ENCODE measurements around the gene ATP8A1. TPM values are rescaled to one million over a fixed set of nuclear protein-coding genes. Genes with fewer than 3 reads are reported as not detected.
A peak's percentile ranks its signal among the peaks of the same experiment; 100 is the strongest.

The ATP8A1 gene
- total and polyA plus RNA-seq, 2 of the 4 experiments (the other 2 are of a cell fraction): 0.12 to 0.36 TPM

- Histone ChIP-seq H3K9ac (ENCODE audit: low read depth, low read length) (no peak overlapping the region), H3K4me3 (ENCODE audit: insufficient read depth, low read depth, low read length) (no peak overlapping the region)
- dilution Hi-C loops (cut with HindIII; ENCODE audit: low sequenced_read_pairs, unreplicated experiment): no loop called here
These were observed 244.7 kb downstream of the ATP8A1 start for GRCh38 chr4:42412251-42412650.

More at GRCh38 chr4:42412251-42412650, 244.7 kb downstream of the ATP8A1 start:
- Histone ChIP-seq H3K23ac (ENCODE audit: low read depth, low read length) (peak overlapping the region; percentile 75; the same call in 1 of the 2 replicates), H3K79me1 (ENCODE audit: low read depth in 1 of 2, low read length in 2 of 2) (no peaks in the 10 kb centered on the region), H3K4me1 (ENCODE audit: control insufficient read depth, insufficient read depth, low read length) (peaks cover 8% of the 10 kb centered on the region), H2AK5ac (ENCODE audit: low read depth, low read length) (no peak overlapping the region), H4K91ac (ENCODE audit: insufficient read depth, low read depth, low read length) (peak overlapping the region; percentile 95; the same call in 1 of the 2 replicates), H2BK20ac (ENCODE audit: low read depth, low read length) (peak overlapping the region; percentile 98), H2BK15ac (ENCODE audit: low read depth, low read length) (peak overlapping the region; percentile 90; the same call in 1 of the 3 replicates), H3K18ac (ENCODE audit: low read depth, low read length) (peak overlapping the region; percentile 48; the same call in 1 of the 2 replicates), H4K8ac (ENCODE audit: low read depth in 2 of 2, low read length in 2 of 2) (peak overlapping the region; percentile 79 to 95; a peak in 3 of 4 replicates), H3K27ac (ENCODE audit: insufficient read depth, low read length) (peak overlapping the region; percentile 27; the same call in 1 of the 2 replicates), H3K9me3 (ENCODE audit: control insufficient read depth, insufficient read depth, low read length) (no peaks in the 10 kb centered on the region), H3K9me1 (ENCODE audit: insufficient read depth, low read length) (peaks cover 3% of the 10 kb centered on the region), H3K4me2 (ENCODE audit: low read depth, low read length) (peak overlapping the region; percentile 42; the same call in 1 of the 2 replicates), H3K14ac (replicated peaks; ENCODE audit: low read depth, low read length) (no peak overlapping the region), H4K5ac (ENCODE audit: low read depth, low read length) (no peak overlapping the region), H2AFZ (replicated peaks; ENCODE audit: low read length, poor library complexity) (no peak overlapping the region), H3K27me3 (ENCODE audit: control insufficient read depth, insufficient read depth, low read length) (no peaks in the 10 kb centered on the region), H4K20me1 (ENCODE audit: insufficient read depth, low read length) (no peaks in the 10 kb centered on the region), H2BK5ac (ENCODE audit: low read depth, low read length, poor library complexity, severe bottlenecking) (peak overlapping the region; percentile 88), H2BK120ac (ENCODE audit: low read depth, low read length) (peak overlapping the region; percentile 98), H3K36me3 (ENCODE audit: control insufficient read depth, insufficient read depth, low read length) (no peaks in the 10 kb centered on the region), H3K4ac (ENCODE audit: low read depth, low read length) (peak overlapping the region; percentile 97; the same call in 1 of the 2 replicates), H2AK9ac (replicated peaks; ENCODE audit: low read depth, low read length, poor library complexity) (no peak overlapping the region), H3K56ac (ENCODE audit: extremely low read depth, insufficient read depth, low read length) (0 out of 2 replicates have a peak overlapping the region, but pooled peaks have one; percentile 87)
- no TSS peak for BruUV-seq (replicated peaks)
- peak; percentile 83 for ATAC-seq (ENCODE audit: low read depth)
- POLR2A ChIA-PET (ENCODE audit: unreplicated experiment): no interaction called here
- CTCF ChIA-PET: interaction anchor here (0.6 kb wide), 1 partner anchor 12 kb away, joined by 3 read pairs; no protein-coding TSS in a partner anchor
- in situ Hi-C loops (cut with MboI; ENCODE audit: low sequenced_read_pairs): no loop called here
- WGBS, 2 experiments (ENCODE audit: extremely low coverage in 2 of 2, insufficient read length in 1 of 2): no CpG with 5 or more reads among the region's 2 CpGs
- intact Hi-C loops (cut with micrococcal nuclease): loop anchor here (10.0 kb wide), 1 partner anchor 73 kb away; no protein-coding TSS in a partner anchor
- DNase-seq: peak; percentile 90
- TF ChIP-seq USF2 (IDR thresholded peaks at IDR 0.05; ENCODE audit: low read depth, low read length) (no peak), FOS (IDR thresholded peaks at IDR 0.05; ENCODE audit: low read depth, low read length) (peak; percentile 33; the same call in 1 of the 2 replicates), CEBPB (IDR thresholded peaks at IDR 0.05; ENCODE audit: low read depth, low read length) (peak; percentile 14; the same call in 1 of the 2 replicates)

All from IMR-90 (cell line).